Esophagus muscularis mucosa (tissue), 4 donors: ENCODE results near the gene TEAD4. TPM values are rescaled to one million over a fixed set of nuclear protein-coding genes. Genes with fewer than 3 reads are reported as not detected.

Experiments
- DNase-seq: peaks from one replicate; pipeline ENCODE4 v3.0.0-alpha.2; 2017; ENCODE audit errors: extremely low spot score
- H3K27ac ChIP-seq, 4 donors: fragments of 200-600 bp; sonication (generic); replicated peaks in 1 of 4; 1 replicate in 3 of 4; 2 replicates in 1 of 4; pipeline ENCODE4 v1.5.1; 2016 to 2019; ENCODE audit warnings: mild to moderate bottlenecking in 1 of 4
- H3K27me3 ChIP-seq, 4 donors: fragments of 200-600 bp; sonication (generic); one replicate each; pipeline versions ENCODE4 v1.5.1 to v1.6.0; 2016 to 2019
- H3K36me3 ChIP-seq, 4 donors: fragments of 200-600 bp; sonication (generic); one replicate each; pipeline ENCODE4 v1.5.1; 2016 to 2019
- H3K4me1 ChIP-seq, 4 donors: fragments of 200-600 bp; sonication (generic); one replicate each; pipeline ENCODE4 v1.5.1; 2016 to 2019
- H3K4me3 ChIP-seq, 4 donors: fragments of 200-600 bp; sonication (generic); 1 replicate in 2 of 4; 2 replicates in 2 of 4; pipeline ENCODE4 v1.5.1; 2016 to 2019; ENCODE audit warnings: mild to moderate bottlenecking in 4 of 4, moderate library complexity in 1 of 4
- H3K9me3 ChIP-seq, 4 donors: fragments of 200-600 bp; sonication (generic); 1 replicate in 3 of 4; 2 replicates in 1 of 4; pipeline ENCODE4 v1.5.1; 2016 to 2019
- EP300 ChIP-seq: sonication (generic); formaldehyde crosslinking; IDR thresholded peaks from one replicate; pipeline ENCODE4 v1.6.1; 2017; ENCODE audit warnings: antibody characterized with exemption
- POLR2A ChIP-seq: fragments of 450-650 bp; IDR thresholded peaks from one replicate; pipeline ENCODE4 v1.6.1; 2017; ENCODE audit warnings: antibody characterized with exemption, moderate library complexity, mild to moderate bottlenecking, low read depth
- POLR2AphosphoS5 ChIP-seq, 2 donors: sonication (generic); formaldehyde crosslinking; IDR thresholded peaks; one replicate each; pipeline ENCODE4 v1.6.1; 2017; ENCODE audit warnings: antibody characterized with exemption in 2 of 2
- WGBS: methylation state at CpG from one replicate; pipeline ENCODE4 v1.1.5; 2018; 5-methylcytosine and 5-hydroxymethylcytosine counted together
- intact Hi-C: fragments of 100-400 bp; cut with DNase I; formaldehyde crosslinking; loops from one replicate; pipeline ENCODE4 v1.15.1; 2023
- total RNA-seq, 4 donors: library from RNA; depleted of rRNA; stranded (reverse); fragments of >200 nt; gene quantifications; one replicate each; pipeline versions ENCODE4 v1.1.0 to v1.2.1, GENCODE V29; 2016
- TF ChIP-seq, protein P1 (sequence below), 3 experiments: fragments of 200-600 bp in 2 of 3; fragments of 450-650 bp in 1 of 3; sonication (generic) in 2 of 3; IDR thresholded peaks; one replicate each; pipeline ENCODE4 v1.5.1; 2017 to 2019; ENCODE audit warnings: antibody characterized with exemption in 3 of 3, mild to moderate bottlenecking in 2 of 3, moderate library complexity in 1 of 3

Gene TEAD4
- total RNA-seq, 4 donors from 2014 or later, result 7.5 to 42.7 (median 28.0) TPM

DNA sequence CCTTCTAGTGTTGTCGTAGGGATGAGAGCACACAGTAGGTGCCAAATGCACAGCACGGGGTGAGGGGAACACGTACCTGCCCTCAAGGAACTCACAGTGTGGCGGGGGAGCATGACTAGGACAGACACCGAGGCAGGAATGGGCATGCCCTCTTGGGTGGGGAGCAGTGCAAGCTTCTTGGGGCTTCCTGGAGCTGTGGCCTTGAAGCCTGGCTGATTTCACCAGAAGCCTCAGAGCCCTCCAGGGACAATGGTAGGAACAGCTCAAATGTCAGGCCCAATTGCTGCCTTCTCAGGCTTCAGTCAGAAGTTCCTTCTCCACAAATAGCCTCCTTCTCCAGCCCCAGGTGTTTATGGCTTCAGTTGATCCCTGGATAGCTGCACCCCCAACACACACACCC is 43.4 kb downstream of the TEAD4 start:
- H3K27ac ChIP-seq, result no peak overlapping the region
- WGBS, result 97% methylated on average over 5 of the region's 5 CpGs
- H3K9me3 ChIP-seq, result no peaks in the 10 kb centered on the region
- no peak for DNase-seq
- H3K27me3 ChIP-seq, result no peaks in the 10 kb centered on the region
- H3K36me3 ChIP-seq, result peaks cover 0 to 11% (median 4%) of the 10 kb centered on the region in 4 donors
- H3K4me3 ChIP-seq, result no peak overlapping the region
- TF ChIP-seq POLR2AphosphoS5 (IDR thresholded peaks at IDR 0.05), result no peak
- TF ChIP-seq POLR2A, result no peak
- TF ChIP-seq EP300, result no peak
- TF ChIP-seq, protein P1, sequence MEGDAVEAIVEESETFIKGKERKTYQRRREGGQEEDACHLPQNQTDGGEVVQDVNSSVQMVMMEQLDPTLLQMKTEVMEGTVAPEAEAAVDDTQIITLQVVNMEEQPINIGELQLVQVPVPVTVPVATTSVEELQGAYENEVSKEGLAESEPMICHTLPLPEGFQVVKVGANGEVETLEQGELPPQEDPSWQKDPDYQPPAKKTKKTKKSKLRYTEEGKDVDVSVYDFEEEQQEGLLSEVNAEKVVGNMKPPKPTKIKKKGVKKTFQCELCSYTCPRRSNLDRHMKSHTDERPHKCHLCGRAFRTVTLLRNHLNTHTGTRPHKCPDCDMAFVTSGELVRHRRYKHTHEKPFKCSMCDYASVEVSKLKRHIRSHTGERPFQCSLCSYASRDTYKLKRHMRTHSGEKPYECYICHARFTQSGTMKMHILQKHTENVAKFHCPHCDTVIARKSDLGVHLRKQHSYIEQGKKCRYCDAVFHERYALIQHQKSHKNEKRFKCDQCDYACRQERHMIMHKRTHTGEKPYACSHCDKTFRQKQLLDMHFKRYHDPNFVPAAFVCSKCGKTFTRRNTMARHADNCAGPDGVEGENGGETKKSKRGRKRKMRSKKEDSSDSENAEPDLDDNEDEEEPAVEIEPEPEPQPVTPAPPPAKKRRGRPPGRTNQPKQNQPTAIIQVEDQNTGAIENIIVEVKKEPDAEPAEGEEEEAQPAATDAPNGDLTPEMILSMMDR (IDR thresholded peaks at IDR 0.05), result no peak
- H3K4me1 ChIP-seq, result peaks cover 0 to 12% (median 6%) of the 10 kb centered on the region in 4 donors
- intact Hi-C loops, result no loop called here

DNA sequence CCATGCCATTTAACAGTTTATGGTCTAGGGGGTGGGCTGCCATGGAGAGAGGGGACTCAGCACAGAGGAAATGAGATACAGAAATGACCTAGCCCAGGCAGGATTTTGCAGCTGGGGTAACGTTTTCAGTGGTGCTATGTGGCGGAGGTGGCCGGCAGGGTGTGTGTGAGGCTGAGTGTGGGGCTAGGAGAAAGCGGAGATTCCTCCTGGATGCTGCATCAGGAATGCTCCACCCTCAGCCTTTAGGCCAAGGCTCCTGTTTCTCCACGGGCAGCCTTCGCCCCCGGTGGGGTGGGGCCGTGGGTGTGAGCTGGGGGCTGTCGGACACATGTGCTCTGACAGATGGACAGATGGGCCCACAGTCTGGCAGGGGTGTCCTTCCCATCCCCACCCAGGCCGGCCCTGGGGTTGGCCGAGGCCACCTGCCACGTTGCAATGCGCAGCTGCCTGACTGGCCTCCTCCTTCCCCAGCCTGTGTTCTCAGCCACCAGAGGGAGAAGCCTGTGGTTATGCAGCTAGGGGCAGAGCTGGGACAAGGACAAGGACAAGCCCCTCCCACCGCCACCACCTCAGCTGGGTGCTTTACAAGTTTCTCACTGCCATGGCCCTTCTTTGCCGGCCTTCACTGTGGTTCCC is 44.3 kb downstream of the TEAD4 start:
- H3K27ac ChIP-seq, result no peak overlapping the region
- no peak overlapping the region for H3K4me3 ChIP-seq
- peaks cover 0 to 12% (median 6%) of the 10 kb centered on the region in 4 donors for H3K4me1 ChIP-seq
- TF ChIP-seq POLR2AphosphoS5 (IDR thresholded peaks at IDR 0.05) (no peak), POLR2A (no peak), EP300 (no peak)
- TF ChIP-seq, protein P1 (IDR thresholded peaks at IDR 0.05), result no peak
- H3K9me3 ChIP-seq, result no peaks in the 10 kb centered on the region
- 85% methylated on average over 11 of the region's 15 CpGs for WGBS
- H3K36me3 ChIP-seq, result peaks cover 0 to 11% (median 4%) of the 10 kb centered on the region in 4 donors
- H3K27me3 ChIP-seq, result no peaks in the 10 kb centered on the region
- intact Hi-C loops, result no loop called here
- no peak for DNase-seq

DNA sequence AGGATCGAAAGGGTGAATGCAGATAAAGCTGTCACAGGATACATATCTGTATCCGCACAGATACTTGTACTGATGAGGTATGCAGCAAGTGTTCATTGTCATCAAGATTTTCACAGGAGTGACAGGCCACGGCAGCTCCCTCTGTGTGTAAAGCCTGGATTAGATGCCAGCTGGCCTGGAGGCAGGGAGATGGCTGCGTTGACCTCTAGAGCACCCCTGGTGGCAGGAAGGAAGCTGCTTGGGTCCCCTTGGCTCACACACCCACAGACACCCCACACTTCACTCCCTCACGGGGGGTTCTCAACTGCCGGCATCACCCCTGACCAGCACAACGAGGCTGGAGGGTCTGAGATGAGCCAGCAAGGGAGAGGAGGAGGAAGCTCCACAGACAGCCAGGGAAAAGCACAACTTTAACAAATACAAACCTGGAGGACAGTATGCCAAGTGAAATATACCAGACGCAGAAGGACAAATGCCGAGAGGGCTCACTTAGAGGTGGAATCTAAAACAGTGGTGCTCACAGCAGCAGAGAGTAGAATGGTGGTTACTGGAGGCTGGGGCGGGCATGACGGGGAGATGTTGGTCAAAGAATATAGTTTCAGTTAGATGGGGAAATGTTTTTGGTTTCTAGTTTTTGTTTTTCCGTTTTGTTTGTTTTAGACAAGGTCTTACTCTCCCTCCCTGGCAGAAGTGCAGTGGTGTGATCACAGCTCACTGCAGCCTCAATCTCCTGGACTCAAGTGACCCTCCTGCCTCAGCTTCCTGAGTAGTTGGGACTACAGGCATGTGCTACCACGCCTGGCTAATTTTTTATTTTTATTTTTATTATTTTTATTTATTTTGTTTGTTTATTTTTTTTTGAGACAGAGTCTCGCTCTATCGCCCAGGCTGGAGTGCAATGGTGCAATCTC is 45.7 kb downstream of the TEAD4 start:
- peaks cover 0 to 11% (median 7%) of the 10 kb centered on the region in 4 donors for H3K36me3 ChIP-seq
- H3K27ac ChIP-seq, result no peak overlapping the region
- no peak for DNase-seq
- no peaks in the 10 kb centered on the region for H3K9me3 ChIP-seq
- TF ChIP-seq, protein P1 (IDR thresholded peaks at IDR 0.05), result no peak
- TF ChIP-seq EP300 (no peak), POLR2A (no peak), POLR2AphosphoS5 (IDR thresholded peaks at IDR 0.05) (no peak)
- H3K4me1 ChIP-seq, result peaks cover 0 to 4% (median 2%) of the 10 kb centered on the region in 4 donors
- no peak overlapping the region for H3K4me3 ChIP-seq
- WGBS, result 65% methylated on average over 15 of the region's 15 CpGs
- intact Hi-C loops, result no loop called here
- H3K27me3 ChIP-seq, result no peaks in the 10 kb centered on the region

- no peak overlapping the region for H3K27ac ChIP-seq
- WGBS, result 97% methylated on average over 8 of the region's 8 CpGs
- peaks cover 0 to 4% (median 2%) of the 10 kb centered on the region in 4 donors for H3K4me1 ChIP-seq
- H3K4me3 ChIP-seq, result no peak overlapping the region
- peaks cover 0 to 19% (median 10%) of the 10 kb centered on the region in 4 donors for H3K36me3 ChIP-seq
- TF ChIP-seq POLR2A (no peak), EP300 (no peak), POLR2AphosphoS5 (IDR thresholded peaks at IDR 0.05) (no peak)
- TF ChIP-seq, protein P1 (IDR thresholded peaks at IDR 0.05), result no peak
- intact Hi-C loops, result no loop called here
- no peaks in the 10 kb centered on the region for H3K9me3 ChIP-seq
- no peaks in the 10 kb centered on the region for H3K27me3 ChIP-seq
- no peak for DNase-seq
Observed at GRCh38 chr12:3005736-3006135, 46.5 kb downstream of the TEAD4 start.
